ENCODE data around the gene UBXN11. TPM values are rescaled to one million over a fixed set of nuclear protein-coding genes. Genes with fewer than 3 reads are reported as not detected.

UBXN11 gene
- total RNA-seq, 1 experiment from 2014 or later: 12.5 TPM

DNA sequence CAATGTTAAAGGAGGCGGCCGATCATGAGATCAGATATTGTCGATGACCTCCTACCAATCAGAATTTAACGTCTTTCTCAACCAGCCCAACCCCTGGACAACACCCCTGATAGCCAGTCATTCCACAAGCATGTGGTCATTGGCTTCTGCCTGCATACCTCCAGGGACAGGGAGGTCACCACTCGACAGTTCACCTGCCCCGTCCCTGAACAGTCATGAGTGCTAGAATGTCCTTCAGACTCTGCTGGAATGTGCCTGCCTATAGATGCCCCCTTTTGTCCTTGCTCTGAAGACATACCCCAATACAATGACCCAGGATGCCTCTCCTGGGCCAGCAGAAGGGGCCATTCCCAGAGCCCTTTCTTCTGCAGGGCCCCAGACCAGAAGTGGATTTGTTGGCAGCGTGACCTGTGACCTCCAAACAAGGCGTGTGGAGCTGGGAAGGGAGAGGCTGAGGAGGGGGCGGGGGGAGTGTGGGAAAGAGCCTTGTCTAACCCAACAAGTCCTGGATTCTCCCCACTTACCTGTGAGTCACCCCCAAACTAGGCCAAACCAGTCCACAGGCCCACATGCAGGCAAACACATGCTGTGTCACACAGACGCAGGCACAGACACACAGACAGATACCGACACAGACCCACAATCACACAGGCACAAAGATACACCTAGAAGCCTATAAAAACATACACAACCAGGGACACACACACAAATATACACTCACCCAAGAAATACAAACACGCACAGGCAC, 45.3 kb upstream of the UBXN11 start:
- Histone ChIP-seq H3K27me3 (replicated peaks; ENCODE audit: control insufficient read depth, insufficient read depth, low read length) (no peaks in the 10 kb centered on the region), H3K9me3 (no peaks in the 10 kb centered on the region), H3K4me3 (ENCODE audit: low read depth, low read length) (peak overlapping the region; percentile 54), H3K4me1 (peaks cover 64% of the 10 kb centered on the region), H3K36me3 (ENCODE audit: control insufficient read depth, insufficient read depth, low read length) (no peaks in the 10 kb centered on the region)
- Mint-ChIP-seq H3K27ac (ENCODE audit: unreplicated experiment) (peak overlapping the region; percentile 100), H3K36me3 (ENCODE audit: insufficient read depth, unreplicated experiment) (peaks cover 55% of the 10 kb centered on the region), H3K27me3 (ENCODE audit: insufficient read depth, unreplicated experiment) (no peaks in the 10 kb centered on the region), H3K4me3 (ENCODE audit: unreplicated experiment) (peak overlapping the region; percentile 79), H3K4me1 (ENCODE audit: low read depth, unreplicated experiment) (peaks cover 24% of the 10 kb centered on the region), H3K9me3 (ENCODE audit: unreplicated experiment) (no peaks in the 10 kb centered on the region)
- intact Hi-C loops (cut with micrococcal nuclease; ENCODE audit: unreplicated experiment): loop anchor here (1.0 to 5.0 kb wide), 3 partner anchors 8 to 121 kb away; partner anchors contain the start of genes DHDDS and HMGN2
- POLR2A ChIA-PET: interaction anchor here (0.5 to 2.8 kb wide), 3 partner anchors 7 to 67 kb away, joined by 3 to 25 read pairs (median 4); no protein-coding TSS in a partner anchor
- TF ChIP-seq, protein P1, sequence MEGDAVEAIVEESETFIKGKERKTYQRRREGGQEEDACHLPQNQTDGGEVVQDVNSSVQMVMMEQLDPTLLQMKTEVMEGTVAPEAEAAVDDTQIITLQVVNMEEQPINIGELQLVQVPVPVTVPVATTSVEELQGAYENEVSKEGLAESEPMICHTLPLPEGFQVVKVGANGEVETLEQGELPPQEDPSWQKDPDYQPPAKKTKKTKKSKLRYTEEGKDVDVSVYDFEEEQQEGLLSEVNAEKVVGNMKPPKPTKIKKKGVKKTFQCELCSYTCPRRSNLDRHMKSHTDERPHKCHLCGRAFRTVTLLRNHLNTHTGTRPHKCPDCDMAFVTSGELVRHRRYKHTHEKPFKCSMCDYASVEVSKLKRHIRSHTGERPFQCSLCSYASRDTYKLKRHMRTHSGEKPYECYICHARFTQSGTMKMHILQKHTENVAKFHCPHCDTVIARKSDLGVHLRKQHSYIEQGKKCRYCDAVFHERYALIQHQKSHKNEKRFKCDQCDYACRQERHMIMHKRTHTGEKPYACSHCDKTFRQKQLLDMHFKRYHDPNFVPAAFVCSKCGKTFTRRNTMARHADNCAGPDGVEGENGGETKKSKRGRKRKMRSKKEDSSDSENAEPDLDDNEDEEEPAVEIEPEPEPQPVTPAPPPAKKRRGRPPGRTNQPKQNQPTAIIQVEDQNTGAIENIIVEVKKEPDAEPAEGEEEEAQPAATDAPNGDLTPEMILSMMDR (IDR thresholded peaks at IDR 0.05; ENCODE audit: insufficient read depth in 1 of 2, low read depth in 1 of 2, low read length in 1 of 2, severe bottlenecking in 1 of 2, unreplicated experiment in 1 of 2): no peak
- CTCF ChIA-PET: interaction anchor here (0.6 to 0.7 kb wide), 2 partner anchors 12 to 459 kb away, joined by 3 read pairs; no protein-coding TSS in a partner anchor
- BruUV-seq (replicated peaks): no TSS peak
- peak; percentile 87 to 95 for DNase-seq

DNA sequence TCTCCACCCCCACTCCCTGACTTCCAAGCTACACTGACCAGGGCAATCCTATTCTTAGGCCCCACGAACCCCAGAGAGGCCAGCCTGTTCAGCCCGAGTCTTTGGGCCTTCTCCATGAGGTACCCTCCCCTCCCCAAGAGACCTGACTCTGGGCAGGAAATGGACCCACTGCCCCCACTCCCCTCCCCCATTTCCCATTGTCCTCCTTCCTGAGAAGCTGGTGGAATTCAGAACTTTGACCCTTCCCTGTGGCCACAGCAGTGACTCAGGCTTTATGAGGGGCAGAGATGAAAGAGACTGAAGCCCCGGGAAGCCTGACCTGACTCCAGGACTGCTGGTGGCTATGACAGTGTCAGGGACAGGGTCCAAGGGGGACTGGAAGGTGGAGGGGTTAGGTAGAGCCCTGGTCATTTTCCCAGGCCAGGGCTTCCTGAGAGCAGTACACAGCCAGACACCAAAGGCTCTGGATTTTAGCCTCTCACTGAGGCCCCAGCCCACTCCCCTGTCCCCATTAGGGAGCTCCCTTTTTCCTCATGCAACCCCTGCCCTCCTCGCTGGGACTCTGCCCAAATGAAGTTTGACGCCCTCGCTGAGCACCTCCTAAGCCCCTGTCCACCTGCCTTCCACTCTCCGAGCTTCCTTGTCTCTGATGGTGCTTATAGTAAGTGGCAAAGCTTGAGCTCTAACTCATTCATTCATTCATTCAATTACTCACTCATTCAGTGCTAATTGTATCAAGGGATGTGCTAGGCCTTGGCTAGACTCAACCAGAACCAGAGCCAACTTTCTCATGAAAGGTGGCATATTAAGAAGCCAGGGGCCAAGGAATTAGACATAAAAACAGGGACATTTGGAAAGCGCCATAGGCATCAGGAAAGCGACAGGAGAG, 44.5 kb upstream of the UBXN11 start:
- H3K9me3 ChIP-seq: no peaks in the 10 kb centered on the region
- ChIA-PET CTCF (interaction anchor here (0.6 to 1.0 kb wide), 4 partner anchors 8 to 586 kb away, joined by 3 to 5 read pairs (median 3); no protein-coding TSS in a partner anchor), POLR2A (interaction anchor here (0.5 to 2.8 kb wide), 11 partner anchors 8 to 548 kb away, joined by 3 to 25 read pairs (median 4); partner anchors contain the start of genes CD52 and DHDDS)
- peak overlapping the region; percentile 100 for H3K27ac Mint-ChIP-seq (ENCODE audit: unreplicated experiment)
- no peaks in the 10 kb centered on the region for H3K9me3 Mint-ChIP-seq (ENCODE audit: unreplicated experiment)
- peak overlapping the region; percentile 28 for H3K4me3 ChIP-seq (ENCODE audit: low read depth, low read length)
- H3K4me3 Mint-ChIP-seq (ENCODE audit: unreplicated experiment): peak overlapping the region; percentile 79
- peaks cover 20% of the 10 kb centered on the region for H3K4me1 Mint-ChIP-seq (ENCODE audit: low read depth, unreplicated experiment)
- no TSS peak for BruUV-seq (replicated peaks)
- H3K36me3 Mint-ChIP-seq (ENCODE audit: insufficient read depth, unreplicated experiment): peaks cover 62% of the 10 kb centered on the region
- peak; percentile 91 to 97 for DNase-seq
- TF ChIP-seq, protein P1 (IDR thresholded peaks at IDR 0.05; ENCODE audit: insufficient read depth in 1 of 2, low read depth in 1 of 2, low read length in 1 of 2, severe bottlenecking in 1 of 2, unreplicated experiment in 1 of 2): no peak
- no peaks in the 10 kb centered on the region for H3K27me3 Mint-ChIP-seq (ENCODE audit: insufficient read depth, unreplicated experiment)
- H3K36me3 ChIP-seq (ENCODE audit: control insufficient read depth, insufficient read depth, low read length): no peaks in the 10 kb centered on the region
- intact Hi-C loops (cut with micrococcal nuclease; ENCODE audit: unreplicated experiment): loop anchor here (1.0 to 5.0 kb wide), 3 partner anchors 8 to 121 kb away; partner anchors contain the start of genes DHDDS and HMGN2
- peaks cover 56% of the 10 kb centered on the region for H3K4me1 ChIP-seq
- no peaks in the 10 kb centered on the region for H3K27me3 ChIP-seq (replicated peaks; ENCODE audit: control insufficient read depth, insufficient read depth, low read length)

DNA sequence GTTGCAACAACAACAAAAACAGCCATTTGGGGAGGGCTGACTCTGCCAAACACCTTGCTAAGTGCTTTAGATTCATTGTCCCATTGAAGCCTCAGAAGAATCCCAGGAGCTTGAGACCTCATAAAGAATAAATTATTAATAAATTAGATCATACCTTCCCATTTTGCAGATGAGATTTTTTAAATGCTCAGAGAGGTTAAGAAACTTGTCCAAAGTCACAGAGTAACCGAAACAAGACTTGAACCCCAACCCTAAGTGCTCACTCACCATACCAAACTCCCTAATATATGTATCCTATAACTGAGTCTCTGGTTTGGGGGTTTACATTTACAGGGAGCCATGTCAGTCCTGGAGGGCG, 43.9 kb upstream of the UBXN11 start:
- intact Hi-C loops (cut with micrococcal nuclease; ENCODE audit: unreplicated experiment): loop anchor here (5.0 kb wide), 2 partner anchors 82 to 122 kb away; partner anchors contain the start of genes DHDDS and HMGN2
- Histone ChIP-seq H3K36me3 (ENCODE audit: control insufficient read depth, insufficient read depth, low read length) (no peaks in the 10 kb centered on the region), H3K4me1 (peaks cover 50% of the 10 kb centered on the region), H3K9me3 (no peaks in the 10 kb centered on the region), H3K27me3 (replicated peaks; ENCODE audit: control insufficient read depth, insufficient read depth, low read length) (no peaks in the 10 kb centered on the region), H3K4me3 (ENCODE audit: low read depth, low read length) (no peak overlapping the region)
- TF ChIP-seq, protein P1 (IDR thresholded peaks at IDR 0.05; ENCODE audit: insufficient read depth in 1 of 2, low read depth in 1 of 2, low read length in 1 of 2, severe bottlenecking in 1 of 2, unreplicated experiment in 1 of 2): no peak
- H3K4me3 Mint-ChIP-seq (ENCODE audit: unreplicated experiment): peak overlapping the region; percentile 79
- POLR2A ChIA-PET: interaction anchor here (0.6 to 2.8 kb wide), 5 partner anchors 9 to 82 kb away, joined by 3 to 25 read pairs (median 3); partner anchors contain the start of gene DHDDS
- TSS peak; percentile 10 for BruUV-seq (replicated peaks)
- no peaks in the 10 kb centered on the region for H3K27me3 Mint-ChIP-seq (ENCODE audit: insufficient read depth, unreplicated experiment)
- no peak for DNase-seq
- CTCF ChIA-PET: interaction anchor here (0.7 to 1.0 kb wide), 2 partner anchors 9 to 10 kb away, joined by 3 read pairs; no protein-coding TSS in a partner anchor
- H3K36me3 Mint-ChIP-seq (ENCODE audit: insufficient read depth, unreplicated experiment): peaks cover 63% of the 10 kb centered on the region
- peak overlapping the region; percentile 100 for H3K27ac Mint-ChIP-seq (ENCODE audit: unreplicated experiment)
- H3K9me3 Mint-ChIP-seq (ENCODE audit: unreplicated experiment): no peaks in the 10 kb centered on the region
- H3K4me1 Mint-ChIP-seq (ENCODE audit: low read depth, unreplicated experiment): peaks cover 16% of the 10 kb centered on the region
